GM06990 (cell line): ENCODE measurements around the gene NFX1.

Experiments used
- DNase-seq: peaks from one replicate; pipeline ENCODE4 v3.0.0-alpha.2; 2011; ENCODE audit not compliant: insufficient read length; ENCODE audit errors: extremely low read depth
- H3K27me3 ChIP-seq: replicated peaks from 2 replicates; pipeline ENCODE4 v1.6.0; 2011; ENCODE audit warnings: low read length; ENCODE audit not compliant: control insufficient read depth, insufficient read depth
- H3K36me3 ChIP-seq: 2 replicates; pipeline ENCODE4 v1.5.1; 2011; ENCODE audit warnings: low read length; ENCODE audit not compliant: control insufficient read depth, insufficient read depth
- H3K4me3 ChIP-seq: replicated peaks from 2 replicates; pipeline ENCODE4 v1.5.1; 2011; ENCODE audit warnings: low read depth, mild to moderate bottlenecking, control low read depth, low read length
- CTCF ChIP-seq: IDR thresholded peaks from 2 replicates; pipeline ENCODE4 v1.5.1; 2011; ENCODE audit warnings: low read length, control low read depth, mild to moderate bottlenecking, inconsistent platforms; ENCODE audit not compliant: insufficient read depth, poor library complexity, severe bottlenecking

NFX1 gene

DNA sequence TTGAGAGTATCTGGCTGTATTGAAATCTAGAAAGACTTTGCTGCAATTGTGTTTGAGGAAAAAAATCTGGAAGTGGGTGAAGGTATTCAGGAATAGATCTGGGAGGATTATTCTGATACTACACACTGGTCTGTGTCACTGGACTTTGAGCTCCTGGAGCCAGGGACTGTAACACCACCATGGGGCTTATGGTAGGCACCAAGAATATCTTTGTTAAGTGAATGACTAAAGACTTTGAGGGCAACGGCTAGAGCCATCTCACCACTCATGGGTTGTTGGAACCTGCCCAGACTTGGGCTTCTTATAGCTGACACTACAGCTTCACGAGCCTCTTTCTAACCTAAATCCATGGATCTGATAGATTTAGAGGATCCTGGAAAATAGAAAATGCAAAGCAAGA is 10.2 kb downstream of the NFX1 start:
- Histone ChIP-seq H3K27me3 (no peaks in the 10 kb centered on the region), H3K4me3 (no peak overlapping the region), H3K36me3 (peaks cover 23% of the 10 kb centered on the region)
- TF ChIP-seq CTCF = no peak
- no peak for DNase-seq

GRCh38 chr9:33304362-33304761 is 14.0 kb downstream of the NFX1 start:
- no peak overlapping the region for H3K4me3 ChIP-seq
- H3K27me3 ChIP-seq = no peaks in the 10 kb centered on the region
- TF ChIP-seq CTCF = no peak
- no peak for DNase-seq
- H3K36me3 ChIP-seq = peaks cover 36% of the 10 kb centered on the region

DNA sequence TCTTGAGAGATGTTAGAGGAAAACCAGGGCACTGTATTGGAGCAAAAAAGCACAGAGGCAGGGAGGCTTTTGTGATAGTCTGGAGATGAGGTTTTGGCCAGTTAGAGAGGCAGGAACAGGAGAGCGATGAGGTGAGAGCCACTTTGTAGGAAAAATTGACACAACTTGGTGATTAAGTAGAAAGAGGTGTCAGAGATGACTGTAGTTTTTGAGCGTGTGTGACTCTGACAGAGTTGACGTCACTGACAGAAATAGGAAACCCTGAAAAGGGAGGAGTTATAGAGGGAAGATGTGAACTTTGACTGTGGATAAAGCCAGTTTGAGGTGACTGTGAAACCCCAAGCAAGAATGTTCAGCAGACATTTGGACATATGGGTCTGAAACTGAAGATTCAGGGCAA is 15.7 kb downstream of the NFX1 start:
- Histone ChIP-seq H3K36me3 (peaks cover 28% of the 10 kb centered on the region), H3K27me3 (no peaks in the 10 kb centered on the region), H3K4me3 (no peak overlapping the region)
- no peak for TF ChIP-seq CTCF
- no peak for DNase-seq

- no peak for DNase-seq
- H3K4me3 ChIP-seq = no peak overlapping the region
- TF ChIP-seq CTCF = no peak
- H3K27me3 ChIP-seq = no peaks in the 10 kb centered on the region
- peaks cover 27% of the 10 kb centered on the region for H3K36me3 ChIP-seq
Measured at GRCh38 chr9:33307067-33307466, 16.8 kb downstream of the NFX1 start.

- no peaks in the 10 kb centered on the region for H3K27me3 ChIP-seq
- no peak for TF ChIP-seq CTCF
- DNase-seq = no peak
- H3K4me3 ChIP-seq = no peak overlapping the region
- H3K36me3 ChIP-seq = peaks cover 29% of the 10 kb centered on the region
Measured at GRCh38 chr9:33309903-33310302, 19.6 kb downstream of the NFX1 start.

DNA sequence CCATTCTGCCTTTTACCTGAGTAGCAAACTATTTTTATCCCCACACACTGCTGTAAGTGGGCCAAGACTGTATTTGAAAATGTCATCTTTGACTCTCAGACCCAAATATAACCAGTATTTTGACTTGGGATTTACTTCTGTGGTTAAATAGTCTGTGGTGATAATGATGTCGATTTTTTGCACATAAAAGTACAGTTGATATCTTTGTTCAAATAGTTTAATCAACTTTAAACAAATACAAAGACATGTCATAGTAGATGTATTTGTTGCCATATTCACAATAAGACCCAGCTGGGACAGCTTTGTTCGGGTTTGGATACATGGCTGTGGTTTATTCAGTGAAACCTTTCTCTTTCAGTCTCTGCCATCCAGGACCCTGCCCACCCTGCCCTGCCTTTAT is 20.4 kb downstream of the NFX1 start:
- no peak for DNase-seq
- Histone ChIP-seq H3K27me3 (no peaks in the 10 kb centered on the region), H3K36me3 (peaks cover 26% of the 10 kb centered on the region), H3K4me3 (no peak overlapping the region)
- TF ChIP-seq CTCF = no peak
